SK-N-SH (cell line): ENCODE data around the gene KLHL26.

Source experiments
- FOXJ3 ChIP-seq: sonication (generic); formaldehyde crosslinking; IDR thresholded peaks from 2 replicates; pipeline ENCODE4 v1.5.1; 2020; ENCODE audit warnings: mild to moderate bottlenecking, missing genetic modification reagents
- POLR2AphosphoS5 ChIP-seq: IDR thresholded peaks from 2 replicates; pipeline ENCODE4 v1.6.1; 2012; ENCODE audit warnings: low read depth, low read length
- RCOR1 ChIP-seq: fragments of 150-350 bp; IDR thresholded peaks from 2 replicates; pipeline ENCODE4 v1.6.1; 2017; ENCODE audit warnings: antibody characterized with exemption, low read length
- RFX5 ChIP-seq: IDR thresholded peaks from 2 replicates; pipeline ENCODE4 v1.6.1; 2012; ENCODE audit warnings: mild to moderate bottlenecking, improper control_type of control experiment, low read length
- SMC3 ChIP-seq: IDR thresholded peaks from 2 replicates; pipeline ENCODE4 v1.6.1; 2012; ENCODE audit warnings: low read depth, low read length, improper control_type of control experiment
- TAF1 ChIP-seq: IDR thresholded peaks from 2 replicates; pipeline ENCODE4 v1.6.1; 2012; ENCODE audit warnings: low read depth, mild to moderate bottlenecking, low read length, moderate library complexity, borderline replicate concordance
- TF ChIP-seq, protein P1 (sequence below): fragments of 200-600 bp; sonication (generic); IDR thresholded peaks from 2 replicates; pipeline ENCODE4 v1.6.1; 2017; ENCODE audit warnings: antibody characterized with exemption, mild to moderate bottlenecking, moderate library complexity
- TF ChIP-seq, protein P2 (sequence below): IDR thresholded peaks from 2 replicates; pipeline ENCODE4 v1.6.1; 2012; ENCODE audit warnings: mild to moderate bottlenecking, low read depth, low read length, moderate library complexity

DNA sequence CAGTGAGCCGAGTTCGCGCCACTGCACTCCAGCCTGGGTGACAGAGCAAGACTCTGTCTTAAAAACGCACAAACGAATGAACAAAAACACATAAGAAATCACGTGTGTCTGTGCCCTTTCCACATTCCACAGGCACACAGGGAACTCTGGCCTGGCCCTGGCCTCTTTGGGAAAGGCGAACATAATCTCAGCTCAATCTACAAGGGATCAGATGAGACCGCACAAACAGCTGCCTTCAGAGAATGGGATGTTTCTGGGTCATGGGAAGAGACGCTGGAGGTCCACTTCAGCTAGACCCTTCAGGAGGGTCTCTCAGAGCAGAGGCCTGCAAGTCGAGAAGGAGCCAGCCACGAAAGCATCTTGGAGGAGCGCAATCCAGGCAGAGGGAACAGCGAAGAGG is 40.3 kb downstream of the KLHL26 start:
- no peak for TF ChIP-seq POLR2AphosphoS5
- TF ChIP-seq FOXJ3 (CRISPR knock-in tag), result no peak
- TF ChIP-seq, protein P1, sequence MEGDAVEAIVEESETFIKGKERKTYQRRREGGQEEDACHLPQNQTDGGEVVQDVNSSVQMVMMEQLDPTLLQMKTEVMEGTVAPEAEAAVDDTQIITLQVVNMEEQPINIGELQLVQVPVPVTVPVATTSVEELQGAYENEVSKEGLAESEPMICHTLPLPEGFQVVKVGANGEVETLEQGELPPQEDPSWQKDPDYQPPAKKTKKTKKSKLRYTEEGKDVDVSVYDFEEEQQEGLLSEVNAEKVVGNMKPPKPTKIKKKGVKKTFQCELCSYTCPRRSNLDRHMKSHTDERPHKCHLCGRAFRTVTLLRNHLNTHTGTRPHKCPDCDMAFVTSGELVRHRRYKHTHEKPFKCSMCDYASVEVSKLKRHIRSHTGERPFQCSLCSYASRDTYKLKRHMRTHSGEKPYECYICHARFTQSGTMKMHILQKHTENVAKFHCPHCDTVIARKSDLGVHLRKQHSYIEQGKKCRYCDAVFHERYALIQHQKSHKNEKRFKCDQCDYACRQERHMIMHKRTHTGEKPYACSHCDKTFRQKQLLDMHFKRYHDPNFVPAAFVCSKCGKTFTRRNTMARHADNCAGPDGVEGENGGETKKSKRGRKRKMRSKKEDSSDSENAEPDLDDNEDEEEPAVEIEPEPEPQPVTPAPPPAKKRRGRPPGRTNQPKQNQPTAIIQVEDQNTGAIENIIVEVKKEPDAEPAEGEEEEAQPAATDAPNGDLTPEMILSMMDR, result no peak
- no peak for TF ChIP-seq RFX5
- TF ChIP-seq SMC3, result no peak
- no peak for TF ChIP-seq TAF1
- TF ChIP-seq RCOR1, result no peak
- TF ChIP-seq, protein P2, sequence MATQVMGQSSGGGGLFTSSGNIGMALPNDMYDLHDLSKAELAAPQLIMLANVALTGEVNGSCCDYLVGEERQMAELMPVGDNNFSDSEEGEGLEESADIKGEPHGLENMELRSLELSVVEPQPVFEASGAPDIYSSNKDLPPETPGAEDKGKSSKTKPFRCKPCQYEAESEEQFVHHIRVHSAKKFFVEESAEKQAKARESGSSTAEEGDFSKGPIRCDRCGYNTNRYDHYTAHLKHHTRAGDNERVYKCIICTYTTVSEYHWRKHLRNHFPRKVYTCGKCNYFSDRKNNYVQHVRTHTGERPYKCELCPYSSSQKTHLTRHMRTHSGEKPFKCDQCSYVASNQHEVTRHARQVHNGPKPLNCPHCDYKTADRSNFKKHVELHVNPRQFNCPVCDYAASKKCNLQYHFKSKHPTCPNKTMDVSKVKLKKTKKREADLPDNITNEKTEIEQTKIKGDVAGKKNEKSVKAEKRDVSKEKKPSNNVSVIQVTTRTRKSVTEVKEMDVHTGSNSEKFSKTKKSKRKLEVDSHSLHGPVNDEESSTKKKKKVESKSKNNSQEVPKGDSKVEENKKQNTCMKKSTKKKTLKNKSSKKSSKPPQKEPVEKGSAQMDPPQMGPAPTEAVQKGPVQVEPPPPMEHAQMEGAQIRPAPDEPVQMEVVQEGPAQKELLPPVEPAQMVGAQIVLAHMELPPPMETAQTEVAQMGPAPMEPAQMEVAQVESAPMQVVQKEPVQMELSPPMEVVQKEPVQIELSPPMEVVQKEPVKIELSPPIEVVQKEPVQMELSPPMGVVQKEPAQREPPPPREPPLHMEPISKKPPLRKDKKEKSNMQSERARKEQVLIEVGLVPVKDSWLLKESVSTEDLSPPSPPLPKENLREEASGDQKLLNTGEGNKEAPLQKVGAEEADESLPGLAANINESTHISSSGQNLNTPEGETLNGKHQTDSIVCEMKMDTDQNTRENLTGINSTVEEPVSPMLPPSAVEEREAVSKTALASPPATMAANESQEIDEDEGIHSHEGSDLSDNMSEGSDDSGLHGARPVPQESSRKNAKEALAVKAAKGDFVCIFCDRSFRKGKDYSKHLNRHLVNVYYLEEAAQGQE, result no peak
